Stomach (tissue), 9 donors: ENCODE results near the gene C1QL1. TPM values are rescaled to one million over a fixed set of nuclear protein-coding genes. Genes with fewer than 3 reads are reported as not detected.

Experiments used
- DNase-seq, 2 donors: peaks; one replicate each; pipeline versions ENCODE4 v3.0.0 to v3.0.0-alpha.2; 2013 to 2019
- H3K27ac ChIP-seq, 5 donors: fragments of 200-600 bp in 4 of 5; sonication (generic) in 4 of 5; one replicate each; pipeline ENCODE4 v1.5.1; 2013 to 2019; ENCODE audit warnings: mild to moderate bottlenecking in 1 of 5, moderate library complexity in 1 of 5
- H3K27me3 ChIP-seq, 3 donors: fragments of 200-600 bp; sonication (generic); one replicate each; pipeline ENCODE4 v1.5.1; 2017 to 2019; ENCODE audit warnings: mixed run types in 1 of 3
- H3K36me3 ChIP-seq, 4 donors: fragments of 200-600 bp; sonication (generic); 1 replicate in 3 of 4; 2 replicates in 1 of 4; pipeline ENCODE4 v1.5.1; 2016 to 2019
- H3K4me1 ChIP-seq, 4 donors: fragments of 200-600 bp; sonication (generic); one replicate each; pipeline ENCODE4 v1.5.1; 2016 to 2019
- H3K4me3 ChIP-seq, 4 donors: fragments of 200-600 bp; sonication (generic) in 3 of 4; one replicate each; pipeline ENCODE4 v1.5.1; 2016 to 2019; ENCODE audit warnings: mild to moderate bottlenecking in 1 of 4
- H3K9me3 ChIP-seq, 4 donors: fragments of 200-600 bp; sonication (generic); one replicate each; pipeline ENCODE4 v1.5.1; 2016 to 2019
- EP300 ChIP-seq: sonication (generic); formaldehyde crosslinking; IDR thresholded peaks from one replicate; pipeline ENCODE4 v1.6.1; 2017; ENCODE audit warnings: antibody characterized with exemption
- POLR2A ChIP-seq, 4 donors: fragments of 450-650 bp; IDR thresholded peaks; one replicate each; pipeline ENCODE4 v1.6.1; 2016; ENCODE audit warnings: antibody characterized with exemption in 4 of 4, control low read depth in 2 of 4, mild to moderate bottlenecking in 1 of 4, moderate library complexity in 1 of 4
- POLR2AphosphoS5 ChIP-seq, 3 donors: sonication (generic); formaldehyde crosslinking; IDR thresholded peaks; one replicate each; pipeline ENCODE4 v1.6.1; 2016; ENCODE audit warnings: antibody characterized with exemption in 3 of 3
- WGBS, 5 donors: extraction: QIAGEN DNeasy Blood & Tissue Kit in 3 of 5; methylation state at CpG; one replicate each; pipeline versions ENCODE4 v1.1.5 to v1.1.7; 2013 to 2018; 5-methylcytosine and 5-hydroxymethylcytosine counted together
- intact Hi-C: fragments of 100-400 bp; cut with DNase I; formaldehyde crosslinking; loops from one replicate; pipeline ENCODE4 v1.15.1; 2023; ENCODE audit warnings: low total_unique reads
- polyA plus RNA-seq, 3 donors: library from polyadenylated mRNA; stranded (reverse); fragments of 200-250 nt; gene quantifications; one replicate each; pipeline ENCODE4 v1.2.3, GENCODE V29; 2013
- total RNA-seq, 5 donors: library from RNA; depleted of rRNA; stranded (reverse); fragments of >200 nt; gene quantifications; one replicate each; pipeline versions ENCODE4 v1.1.0 to v1.2.3, GENCODE V29; 2014 to 2016
- TF ChIP-seq, protein P1 (sequence below), 7 experiments: fragments of 450-650 bp in 4 of 7; fragments of 200-600 bp in 3 of 7; sonication (generic) in 3 of 7; IDR thresholded peaks; one replicate each; pipeline ENCODE4 v1.5.1; 2016 to 2019; ENCODE audit warnings: antibody characterized with exemption in 7 of 7, control low read depth in 2 of 7, mild to moderate bottlenecking in 1 of 7
- donor health status: healthy with polysubstance abuse.
- donor health status: Bipolar disorder and iron deficiency.
- donor health status: healthy.

Gene C1QL1
- total and polyA plus RNA-seq, 8 donors: 2.2 to 16.3 (median 5.2) TPM; not detected in 1

DNA sequence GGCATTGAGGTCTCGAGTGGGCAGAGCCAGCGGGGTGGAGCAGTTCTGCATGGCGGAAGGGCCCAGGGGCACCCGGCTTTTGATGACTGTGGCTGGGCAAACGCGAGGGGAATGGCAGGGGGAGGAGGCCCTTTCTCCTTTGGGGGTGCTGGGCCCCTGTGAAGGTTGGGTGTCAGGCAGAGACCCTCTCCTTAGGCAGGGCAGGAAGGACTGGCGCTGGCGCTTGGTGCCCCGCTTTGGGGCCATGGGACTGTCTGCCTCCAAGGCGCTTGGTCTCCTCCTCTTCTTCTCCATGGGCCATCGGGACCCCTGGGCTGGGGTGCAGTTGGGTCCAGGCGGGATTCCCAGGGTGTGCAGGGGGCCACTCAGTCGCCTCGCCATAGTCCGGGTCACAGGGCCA lies 40.0 kb downstream of the C1QL1 start:
- no peak for DNase-seq
- Histone ChIP-seq H3K36me3 (peaks cover 0 to 42% (median 0%) of the 10 kb centered on the region in 4 donors), H3K27me3 (no peaks in the 10 kb centered on the region), H3K9me3 (no peaks in the 10 kb centered on the region), H3K27ac (no peak overlapping the region), H3K4me1 (no peaks in the 10 kb centered on the region), H3K4me3 (no peak overlapping the region)
- intact Hi-C loops: no loop called here
- no peak for TF ChIP-seq EP300
- no peak for TF ChIP-seq POLR2A (IDR thresholded peaks at IDR 0.05)
- TF ChIP-seq, protein P1, sequence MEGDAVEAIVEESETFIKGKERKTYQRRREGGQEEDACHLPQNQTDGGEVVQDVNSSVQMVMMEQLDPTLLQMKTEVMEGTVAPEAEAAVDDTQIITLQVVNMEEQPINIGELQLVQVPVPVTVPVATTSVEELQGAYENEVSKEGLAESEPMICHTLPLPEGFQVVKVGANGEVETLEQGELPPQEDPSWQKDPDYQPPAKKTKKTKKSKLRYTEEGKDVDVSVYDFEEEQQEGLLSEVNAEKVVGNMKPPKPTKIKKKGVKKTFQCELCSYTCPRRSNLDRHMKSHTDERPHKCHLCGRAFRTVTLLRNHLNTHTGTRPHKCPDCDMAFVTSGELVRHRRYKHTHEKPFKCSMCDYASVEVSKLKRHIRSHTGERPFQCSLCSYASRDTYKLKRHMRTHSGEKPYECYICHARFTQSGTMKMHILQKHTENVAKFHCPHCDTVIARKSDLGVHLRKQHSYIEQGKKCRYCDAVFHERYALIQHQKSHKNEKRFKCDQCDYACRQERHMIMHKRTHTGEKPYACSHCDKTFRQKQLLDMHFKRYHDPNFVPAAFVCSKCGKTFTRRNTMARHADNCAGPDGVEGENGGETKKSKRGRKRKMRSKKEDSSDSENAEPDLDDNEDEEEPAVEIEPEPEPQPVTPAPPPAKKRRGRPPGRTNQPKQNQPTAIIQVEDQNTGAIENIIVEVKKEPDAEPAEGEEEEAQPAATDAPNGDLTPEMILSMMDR (IDR thresholded peaks at IDR 0.05): no peak
- TF ChIP-seq POLR2AphosphoS5 (IDR thresholded peaks at IDR 0.05): no peak
- WGBS, 5 donors: 92 to 99% (median 97%) methylated on average over 10 to 15 of the region's 15 CpGs

DNA sequence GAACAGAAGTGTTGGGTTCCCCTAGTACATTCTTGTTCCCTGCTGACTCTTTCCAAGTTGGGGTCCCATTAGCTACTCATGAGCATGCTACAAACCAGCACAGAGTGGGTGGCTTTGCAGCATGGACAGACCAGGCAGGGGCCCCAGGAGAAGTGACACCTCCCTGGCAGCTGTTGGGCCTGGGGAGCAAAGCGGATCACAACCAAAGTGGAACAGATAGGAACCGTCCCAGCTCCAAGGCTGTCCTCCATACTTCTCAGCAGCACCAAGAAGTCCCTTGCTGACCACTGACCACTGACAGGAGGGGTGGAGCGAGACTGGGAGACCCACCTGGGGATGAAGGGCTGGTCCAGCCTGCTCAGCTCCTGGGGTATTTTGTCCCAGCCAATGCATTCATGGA lies 40.4 kb downstream of the C1QL1 start:
- TF ChIP-seq POLR2AphosphoS5 (IDR thresholded peaks at IDR 0.05) (no peak), EP300 (no peak), POLR2A (IDR thresholded peaks at IDR 0.05) (no peak)
- TF ChIP-seq, protein P1 (IDR thresholded peaks at IDR 0.05): no peak
- intact Hi-C loops: no loop called here
- WGBS, 5 donors: 93 to 100% (median 100%) methylated on average over 2 to 3 of the region's 3 CpGs
- no peaks in the 10 kb centered on the region for H3K4me1 ChIP-seq
- no peak overlapping the region for H3K4me3 ChIP-seq
- peaks cover 0 to 42% (median 0%) of the 10 kb centered on the region in 4 donors for H3K36me3 ChIP-seq
- no peaks in the 10 kb centered on the region for H3K9me3 ChIP-seq
- no peak overlapping the region for H3K27ac ChIP-seq
- H3K27me3 ChIP-seq: peaks cover 0 to 2% (median 0%) of the 10 kb centered on the region in 3 donors
- no peak for DNase-seq

DNA sequence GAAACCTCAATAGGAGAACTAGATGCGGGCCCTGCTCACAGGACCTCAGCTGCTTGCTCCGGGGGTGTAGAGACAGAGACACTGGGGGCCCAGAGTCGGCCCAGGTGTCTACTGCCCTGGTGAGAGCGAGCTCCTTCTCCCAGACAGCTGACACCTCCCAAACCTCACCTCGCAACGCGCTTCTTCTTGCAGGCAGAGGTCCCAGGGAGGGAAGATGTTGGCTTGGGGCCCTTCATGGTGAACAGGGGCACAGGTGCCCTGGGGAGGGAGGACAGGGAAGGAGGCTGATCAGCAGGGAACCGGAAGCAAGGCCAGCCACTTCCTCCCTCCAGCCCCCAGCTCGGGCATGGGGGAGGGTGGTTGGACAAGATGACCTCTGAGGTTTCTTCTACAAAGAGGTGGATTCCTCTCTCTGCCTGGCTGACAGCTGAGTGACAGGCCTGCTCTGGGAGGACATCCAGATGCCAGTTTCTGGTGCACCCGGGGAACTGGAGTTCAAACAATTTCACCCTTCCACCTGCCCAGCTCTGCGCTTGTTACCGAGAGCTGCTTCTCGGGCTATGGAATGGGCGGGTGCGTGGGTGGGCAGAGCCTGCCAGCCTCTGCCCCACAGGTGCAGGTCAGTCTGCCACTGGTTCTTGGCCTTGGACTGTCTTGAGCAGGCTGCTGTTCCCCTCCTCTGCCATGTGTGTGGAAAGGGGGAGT lies 41.1 kb downstream of the C1QL1 start:
- DNase-seq: no peak
- intact Hi-C loops: no loop called here
- TF ChIP-seq POLR2AphosphoS5 (IDR thresholded peaks at IDR 0.05) (no peak), POLR2A (IDR thresholded peaks at IDR 0.05) (no peak), EP300 (no peak)
- TF ChIP-seq, protein P1 (IDR thresholded peaks at IDR 0.05): no peak
- peaks cover 0 to 9% (median 0%) of the 10 kb centered on the region in 3 donors for H3K27me3 ChIP-seq
- WGBS, 5 donors: 88 to 94% (median 89%) methylated on average over 8 to 15 of the region's 15 CpGs
- no peaks in the 10 kb centered on the region for H3K9me3 ChIP-seq
- H3K27ac ChIP-seq: no peak overlapping the region
- no peaks in the 10 kb centered on the region for H3K4me1 ChIP-seq
- H3K36me3 ChIP-seq: peaks cover 0 to 36% (median 0%) of the 10 kb centered on the region in 4 donors
- H3K4me3 ChIP-seq: no peak overlapping the region

DNA sequence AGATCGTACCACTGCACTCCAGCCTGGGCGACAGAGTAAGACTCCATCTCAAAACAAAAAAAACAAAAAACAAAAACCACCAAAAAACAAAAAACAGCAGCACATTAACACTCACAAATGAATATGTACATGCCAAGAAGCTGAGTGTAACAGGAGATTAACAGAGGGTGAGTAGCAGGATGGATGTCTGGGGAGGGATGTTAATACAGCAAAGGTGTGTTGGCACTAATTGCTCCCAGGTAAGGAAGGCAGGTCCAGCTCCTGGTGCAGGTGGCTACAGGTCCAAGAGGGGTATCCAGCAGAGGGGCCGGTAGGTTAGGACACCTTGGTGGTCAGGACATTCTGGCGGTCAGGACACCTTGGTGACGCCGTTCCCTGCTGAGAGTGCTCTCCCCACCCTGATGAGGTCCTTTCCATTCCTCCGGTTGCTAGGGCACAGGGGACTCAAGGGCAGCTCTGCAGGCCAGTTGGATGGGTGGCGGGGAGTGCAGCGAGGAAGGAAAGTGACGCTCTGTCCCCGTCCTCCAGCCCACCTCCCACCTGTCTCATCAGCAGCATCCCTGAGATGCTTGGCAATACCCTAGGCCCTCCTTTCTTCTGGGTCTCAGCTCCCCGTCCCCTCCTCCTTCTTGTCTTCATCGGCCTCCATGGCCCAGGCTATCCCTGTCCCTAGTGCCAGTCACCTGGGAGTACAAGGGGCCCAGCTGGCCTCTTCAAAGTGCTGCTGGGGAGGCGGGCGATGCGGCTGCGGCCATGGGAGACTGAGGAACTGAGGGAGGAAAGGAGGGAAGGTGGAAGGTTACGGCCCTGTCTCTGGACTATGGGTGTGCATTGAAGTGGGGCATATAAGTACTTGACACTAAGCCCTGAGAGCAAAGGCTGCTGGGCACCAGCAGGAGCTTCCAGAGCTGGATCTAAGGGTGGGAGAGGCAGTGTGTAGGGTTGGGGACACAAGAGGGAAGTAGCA lies 42.1 kb downstream of the C1QL1 start:
- Histone ChIP-seq H3K4me3 (no peak overlapping the region), H3K4me1 (no peaks in the 10 kb centered on the region), H3K27me3 (peaks cover 0 to 15% (median under 1%) of the 10 kb centered on the region in 3 donors), H3K9me3 (no peaks in the 10 kb centered on the region), H3K36me3 (peaks cover 0 to 26% (median 0%) of the 10 kb centered on the region in 4 donors), H3K27ac (no peak overlapping the region)
- WGBS, 5 donors: 94 to 98% (median 96%) methylated on average over 18 of the region's 18 CpGs
- TF ChIP-seq POLR2AphosphoS5 (IDR thresholded peaks at IDR 0.05) (no peak), POLR2A (IDR thresholded peaks at IDR 0.05) (no peak), EP300 (no peak)
- TF ChIP-seq, protein P1 (IDR thresholded peaks at IDR 0.05): no peak
- intact Hi-C loops: no loop called here
- no peak for DNase-seq
